Neural progenitor cell (in vitro differentiated cells): ENCODE results near the gene UVSSA.
"Not testable (repeated sequence)": the region's sequence is repeated elsewhere in the genome, so short reads cannot be mapped to it uniquely, and the experiment has no call there.

Source experiments
- CTCF ChIP-seq: fragments of 200-600 bp; sonication (generic); IDR thresholded peaks from 2 replicates; pipeline ENCODE4 v1.5.1; 2017; ENCODE audit warnings: antibody characterized with exemption, mild to moderate bottlenecking
- EZH2 ChIP-seq: fragments of 200-600 bp; sonication (generic); IDR thresholded peaks from 2 replicates; pipeline ENCODE4 v1.6.1; 2017; ENCODE audit warnings: antibody characterized with exemption, mild to moderate bottlenecking, moderate library complexity

DNA sequence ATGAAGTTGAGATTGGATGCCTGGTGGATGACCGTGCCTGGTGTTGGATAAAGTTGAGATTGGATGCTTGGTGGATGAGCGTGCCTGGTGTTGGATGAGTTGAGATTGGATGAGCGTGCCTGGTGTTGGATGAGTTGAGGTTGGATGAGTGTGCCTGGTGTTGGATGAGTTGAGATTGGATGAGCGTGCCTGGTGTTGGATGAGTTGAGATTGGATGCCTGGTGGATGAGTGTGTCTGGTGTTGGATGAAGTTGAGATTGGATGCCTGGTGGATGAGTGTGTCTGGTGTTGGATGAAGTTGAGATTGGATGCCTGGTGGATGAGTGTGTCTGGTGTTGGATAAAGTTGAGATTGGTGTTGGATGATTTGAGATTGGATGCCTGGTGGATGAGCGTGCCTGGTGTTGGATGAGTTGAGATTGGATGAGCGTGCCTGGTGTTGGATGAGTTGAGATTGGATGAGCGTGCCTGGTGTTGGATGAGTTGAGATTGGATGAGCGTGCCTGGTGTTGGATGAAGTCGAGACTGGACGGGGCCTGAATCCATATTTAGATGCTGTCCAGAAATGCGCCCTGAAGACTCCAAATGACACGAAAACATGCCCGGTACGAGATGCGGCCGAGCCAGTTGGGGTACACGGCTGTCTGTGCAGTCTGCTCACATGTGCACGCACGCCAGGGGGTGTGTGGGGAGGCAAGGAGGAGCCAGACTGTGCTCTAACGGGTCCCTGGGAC lies 22.4 kb upstream of the UVSSA start:
- TF ChIP-seq CTCF, EZH2: not testable (repeated sequence)
